ENCODE measurements around the gene CACHD1.
"Not testable (repeated sequence)": the region's sequence is repeated elsewhere in the genome, so short reads cannot be mapped to it uniquely, and the experiment has no call there.

CACHD1 gene

DNA sequence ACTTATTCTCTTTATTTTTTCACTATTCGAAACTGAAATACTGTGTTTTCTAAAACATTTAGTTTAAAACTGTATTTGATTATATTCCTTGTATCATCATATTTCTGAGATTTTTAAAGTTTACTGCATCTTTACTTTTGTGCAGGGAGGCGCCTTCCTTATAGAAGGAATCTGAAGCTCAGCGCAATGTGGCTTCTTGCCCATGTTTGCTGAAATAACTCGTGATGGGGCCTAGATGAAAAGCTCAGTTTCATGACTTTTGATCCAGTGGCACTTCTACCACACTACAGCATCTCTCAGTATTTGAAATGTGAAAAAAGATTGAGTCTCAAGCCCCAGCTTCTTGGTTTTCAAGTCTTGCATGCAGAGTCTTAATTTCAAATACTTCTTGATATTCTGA, 28.4 kb downstream of the CACHD1 start:
- DNase-seq, result no peak

DNA sequence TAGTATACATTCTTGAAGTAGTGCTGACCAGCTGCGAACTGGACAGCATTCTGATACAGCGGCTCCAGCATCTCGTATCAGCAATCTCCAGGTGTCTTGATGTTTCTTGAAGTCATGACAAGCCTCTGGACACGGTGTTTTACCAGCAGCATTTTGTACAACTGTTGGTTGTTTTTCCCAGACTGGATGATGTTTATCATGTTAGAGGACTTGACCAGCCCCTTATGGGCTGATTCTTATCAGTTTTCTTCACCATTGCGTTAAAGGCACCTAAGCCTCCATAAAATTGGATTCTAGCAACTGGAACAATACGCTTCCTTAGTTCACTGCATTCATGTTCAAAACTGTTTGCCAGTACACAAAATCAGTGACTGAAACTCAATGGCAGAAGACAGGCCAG, 29.1 kb downstream of the CACHD1 start:
- no peak for DNase-seq

DNA sequence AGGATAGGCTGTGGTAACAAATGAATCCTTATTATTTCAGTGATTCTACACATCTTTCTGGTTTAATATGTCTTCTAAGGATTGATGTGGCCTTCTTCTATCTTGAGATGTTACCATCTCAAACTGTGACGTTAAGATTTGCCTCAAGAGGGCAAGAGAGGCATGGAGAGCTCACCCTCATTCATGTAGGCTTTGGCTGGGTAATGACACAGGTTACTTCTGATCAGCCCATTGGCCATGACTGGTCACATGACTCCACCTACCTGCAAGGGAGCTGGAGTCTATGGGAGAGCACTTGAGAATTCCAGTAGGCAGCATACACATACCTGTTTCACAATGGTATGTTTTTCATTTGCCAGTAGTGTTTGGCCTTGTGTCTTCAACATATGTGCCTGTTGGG, 30.0 kb downstream of the CACHD1 start:
- no peak for DNase-seq

DNA sequence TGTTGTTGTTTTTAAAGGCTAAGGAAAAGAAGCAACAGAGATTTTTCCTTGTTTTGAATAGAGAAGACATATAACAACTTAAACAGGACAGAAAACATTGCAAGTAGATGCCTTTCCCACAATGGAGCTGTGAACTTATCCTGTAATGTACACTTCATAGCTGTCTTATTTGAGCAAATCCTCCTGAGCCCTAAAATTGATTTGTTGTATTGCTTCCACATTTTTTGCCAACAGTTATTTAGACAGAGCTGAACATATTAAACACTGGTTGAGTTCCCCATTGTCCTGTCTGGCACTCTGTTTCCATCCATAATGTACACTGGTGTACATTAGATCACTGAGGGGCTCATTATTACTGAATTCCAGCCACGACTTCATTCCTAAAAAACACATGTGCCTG, 32.2 kb downstream of the CACHD1 start:
- no peak for DNase-seq

DNA sequence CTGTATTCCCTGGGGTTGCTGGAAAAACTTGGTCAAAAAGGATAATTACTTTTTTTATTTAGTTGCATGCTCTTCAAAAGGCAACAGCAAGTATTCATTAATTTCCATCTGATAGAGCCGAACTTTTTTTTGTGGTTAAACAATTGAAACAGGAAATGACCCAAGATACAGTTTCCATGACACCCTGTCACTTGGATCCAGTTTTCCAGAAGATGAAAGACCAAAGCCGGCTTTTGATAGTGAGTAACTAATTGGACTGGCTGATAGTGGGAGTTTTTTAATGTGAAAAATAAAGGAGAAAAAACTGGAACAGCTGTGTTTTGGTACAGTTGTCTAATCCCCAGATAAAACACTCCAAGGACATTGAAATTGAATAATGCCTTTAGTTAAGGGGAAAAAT, 33.0 kb downstream of the CACHD1 start:
- DNase-seq, result no peak

DNA sequence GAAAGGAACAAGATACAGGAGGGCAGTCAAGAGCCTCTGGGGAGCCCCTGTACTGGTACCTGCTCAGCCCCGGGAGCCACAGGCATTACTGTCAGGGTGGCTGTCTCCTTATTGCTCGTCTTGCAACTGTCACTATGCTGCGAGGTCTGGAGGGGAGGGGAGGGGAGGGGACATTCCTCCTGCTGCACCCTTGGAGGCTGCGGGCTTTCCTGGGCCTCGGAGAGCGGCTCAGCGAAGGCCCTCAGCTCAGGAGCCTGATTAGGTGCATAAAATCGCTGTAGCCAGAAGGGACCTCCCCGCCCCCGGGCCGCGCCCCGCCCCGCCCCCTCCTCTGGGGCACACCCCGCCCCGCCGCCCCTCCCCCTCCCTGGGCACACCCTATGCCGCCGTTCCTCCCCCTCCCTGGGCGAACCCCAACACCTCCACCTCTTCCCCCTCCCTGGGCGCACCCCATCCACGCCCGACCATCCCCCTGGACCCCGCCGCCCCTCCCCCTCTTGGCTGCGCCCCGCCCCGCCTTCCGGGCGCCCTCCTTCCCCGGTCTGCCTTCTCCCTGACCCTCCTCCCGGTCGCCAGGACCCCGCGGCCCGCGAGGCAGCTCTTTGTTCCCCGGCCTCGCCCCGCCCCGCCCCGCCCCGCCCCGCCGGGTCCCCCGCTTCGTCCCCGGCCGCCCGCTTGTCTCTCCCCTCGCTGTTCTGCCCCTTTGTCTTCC, 35.5 kb downstream of the CACHD1 start:
- no peak for DNase-seq

DNA sequence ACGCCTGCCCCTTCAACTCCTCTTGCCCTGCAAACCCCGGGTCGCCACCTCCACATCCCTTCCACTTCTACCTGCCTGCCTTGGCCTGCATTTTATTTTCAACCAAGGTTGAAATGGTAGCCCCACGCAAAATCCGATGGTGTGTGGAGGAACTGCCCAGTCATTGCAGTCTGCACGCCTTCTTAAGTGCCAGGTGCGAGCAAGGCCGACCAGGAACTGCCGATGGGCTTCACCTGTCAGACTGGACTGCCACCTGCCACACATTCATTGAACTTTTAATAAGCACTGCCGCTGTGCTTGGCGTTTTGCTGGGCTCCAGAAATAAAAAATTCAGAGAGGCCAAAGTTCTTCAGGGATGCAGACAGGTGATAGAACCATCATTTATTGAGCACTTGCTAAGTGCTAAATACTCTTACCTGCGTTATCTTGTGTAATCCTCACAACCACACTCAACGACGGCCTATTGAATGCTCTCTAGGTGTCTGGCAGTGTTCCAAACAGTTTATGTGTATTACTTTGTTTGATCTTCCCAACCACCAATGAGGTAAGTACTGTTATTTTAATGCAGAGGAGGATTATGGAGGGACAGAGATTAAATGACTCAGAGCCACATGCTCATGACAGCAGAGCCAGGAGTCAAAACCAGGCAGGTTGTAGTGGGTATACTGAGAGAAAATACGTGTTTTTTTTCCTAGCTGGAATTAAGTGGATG, 36.2 kb downstream of the CACHD1 start:
- peak; percentile 86 for DNase-seq

DNA sequence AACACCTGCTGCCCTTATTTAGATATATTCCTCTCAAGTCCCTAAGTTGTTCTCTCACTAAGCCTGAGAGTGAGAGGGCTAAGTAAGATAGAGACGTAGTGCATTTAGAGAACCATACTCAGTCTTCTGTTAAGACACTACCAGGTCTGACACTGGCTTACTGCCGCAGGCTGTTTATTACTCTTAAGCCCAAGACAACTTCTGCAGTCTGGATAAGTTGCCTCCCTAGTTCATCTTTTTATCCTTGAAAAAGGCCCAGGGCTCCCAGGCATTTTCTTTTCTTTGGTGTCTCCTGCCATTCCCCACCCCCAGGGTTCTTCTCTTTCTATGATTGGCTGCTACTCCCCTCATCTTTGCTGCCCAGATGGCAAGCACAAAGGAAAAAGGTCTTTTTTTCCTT, 38.7 kb downstream of the CACHD1 start:
- no peak for DNase-seq

DNA sequence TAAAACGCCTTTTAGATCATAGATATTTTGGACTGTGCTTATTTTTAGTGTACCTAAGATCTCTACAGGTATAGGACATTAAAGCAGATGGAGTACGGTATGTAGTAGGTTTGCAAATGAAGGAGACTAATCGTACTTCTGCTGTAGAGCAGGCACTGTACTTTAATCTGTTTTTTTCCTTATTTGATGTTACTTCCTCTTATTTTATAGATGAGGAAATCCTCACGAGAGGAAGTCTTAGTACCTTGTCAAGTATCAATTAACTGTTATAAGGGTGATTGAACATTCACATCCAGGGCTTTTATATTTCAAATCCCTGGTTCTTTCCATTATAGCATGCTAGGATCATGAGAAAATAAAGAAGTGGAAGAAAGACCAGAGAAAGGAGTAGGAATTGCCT, 41.1 kb downstream of the CACHD1 start:
- DNase-seq, result no peak

DNA sequence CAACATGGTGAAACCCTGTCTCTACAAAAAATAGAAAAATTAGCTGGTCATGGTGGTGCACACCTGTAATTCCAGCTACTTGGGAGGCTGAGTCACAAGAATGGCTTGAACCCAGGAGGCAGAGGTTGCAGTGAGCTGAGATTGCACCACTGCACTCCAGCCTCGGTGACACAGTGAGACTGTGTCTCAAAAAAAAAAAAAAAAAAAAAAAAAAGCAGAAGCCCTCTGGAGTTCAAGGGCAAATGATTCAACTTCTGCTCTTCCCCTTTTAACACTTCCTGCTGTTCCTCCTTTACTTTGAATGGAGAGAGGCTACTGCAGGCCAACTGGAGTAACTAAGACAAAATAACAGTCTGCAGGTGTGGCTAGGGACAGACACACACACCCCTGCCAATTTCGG, 42.3 kb downstream of the CACHD1 start:
- DNase-seq, result not testable (repeated sequence)

DNA sequence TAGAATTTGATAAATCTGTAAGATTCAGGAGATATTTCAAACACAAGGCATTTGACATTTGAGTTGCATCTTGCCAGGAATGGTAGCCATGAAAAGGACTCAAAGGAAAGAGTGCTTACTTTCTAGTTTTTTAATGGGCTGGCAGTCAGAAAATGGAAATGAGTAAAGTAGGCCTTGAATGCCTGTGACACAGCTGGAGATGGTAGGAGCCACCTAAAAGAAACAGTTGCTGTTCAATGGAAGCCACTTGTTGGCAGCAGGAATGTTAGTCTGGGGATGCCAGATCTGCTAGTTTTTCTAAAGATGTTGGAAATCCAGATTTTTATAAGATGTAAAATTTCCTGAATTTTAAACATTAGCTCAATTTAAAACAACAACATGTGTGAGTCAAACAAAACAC, 43.6 kb downstream of the CACHD1 start:
- no peak for DNase-seq

DNA sequence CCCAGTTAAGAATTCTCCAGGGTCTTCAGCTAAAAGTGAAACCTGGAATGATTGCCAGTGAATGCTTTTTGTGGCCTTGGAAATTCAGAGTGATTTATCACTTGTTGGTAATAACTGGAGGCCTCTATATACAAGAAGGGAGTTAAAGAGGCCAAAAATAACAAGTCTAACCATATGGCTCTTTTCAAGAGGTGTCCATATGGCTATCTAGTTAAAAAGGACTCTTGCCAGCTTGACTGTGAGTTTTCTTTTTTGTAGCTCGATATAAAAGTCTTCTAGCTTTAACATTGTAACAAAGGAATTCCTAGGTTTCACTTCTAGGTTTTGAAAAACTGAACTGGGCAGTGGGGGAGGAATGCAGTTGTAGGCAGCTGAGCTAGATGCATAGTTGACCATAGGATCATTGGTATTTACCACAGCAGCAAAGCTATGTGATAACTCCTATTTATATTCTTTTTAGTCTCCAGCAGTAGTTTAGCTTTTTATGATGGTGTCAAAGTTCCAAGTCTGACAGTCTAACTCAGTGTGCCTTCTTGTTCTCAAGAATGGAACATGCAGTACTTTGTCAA, 44.4 kb downstream of the CACHD1 start:
- no peak for DNase-seq

DNA sequence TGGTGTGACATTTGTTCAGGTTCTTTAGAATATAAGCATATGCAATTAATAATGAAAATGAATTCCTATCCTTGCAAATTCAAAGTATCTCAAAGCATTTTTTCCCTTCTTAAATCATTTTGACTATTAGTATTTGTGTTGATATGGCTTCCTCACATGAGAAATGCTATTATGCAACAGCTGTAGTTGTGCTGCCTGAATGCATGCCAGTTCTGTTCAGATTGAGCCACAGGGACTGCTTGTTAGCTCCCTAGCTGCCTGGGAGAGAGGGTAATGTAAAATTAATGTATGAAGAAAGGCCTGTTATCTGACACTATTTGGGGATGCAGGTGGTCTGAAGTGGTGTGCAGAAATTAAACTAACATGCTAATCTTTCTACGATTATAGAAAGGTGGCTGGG, 45.5 kb downstream of the CACHD1 start:
- DNase-seq, result no peak

DNA sequence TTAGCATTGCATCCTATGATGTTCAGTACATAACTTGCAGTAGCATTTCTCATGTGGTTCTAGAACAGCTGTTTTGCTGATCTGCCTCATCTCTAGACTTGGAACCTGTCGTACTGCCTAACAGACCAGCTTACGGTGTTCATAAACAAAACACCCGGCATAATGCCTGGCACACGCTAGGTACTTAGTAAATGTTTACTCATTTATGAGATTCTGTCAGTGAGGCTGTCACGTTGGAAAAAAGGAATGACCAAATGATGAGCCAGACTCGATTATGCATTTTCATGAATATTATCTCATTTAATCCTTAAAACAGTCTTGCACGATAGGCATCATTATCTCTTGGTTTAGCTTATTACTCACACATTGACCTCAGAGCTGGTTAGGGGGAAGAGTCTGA, 46.4 kb downstream of the CACHD1 start:
- no peak for DNase-seq

DNA sequence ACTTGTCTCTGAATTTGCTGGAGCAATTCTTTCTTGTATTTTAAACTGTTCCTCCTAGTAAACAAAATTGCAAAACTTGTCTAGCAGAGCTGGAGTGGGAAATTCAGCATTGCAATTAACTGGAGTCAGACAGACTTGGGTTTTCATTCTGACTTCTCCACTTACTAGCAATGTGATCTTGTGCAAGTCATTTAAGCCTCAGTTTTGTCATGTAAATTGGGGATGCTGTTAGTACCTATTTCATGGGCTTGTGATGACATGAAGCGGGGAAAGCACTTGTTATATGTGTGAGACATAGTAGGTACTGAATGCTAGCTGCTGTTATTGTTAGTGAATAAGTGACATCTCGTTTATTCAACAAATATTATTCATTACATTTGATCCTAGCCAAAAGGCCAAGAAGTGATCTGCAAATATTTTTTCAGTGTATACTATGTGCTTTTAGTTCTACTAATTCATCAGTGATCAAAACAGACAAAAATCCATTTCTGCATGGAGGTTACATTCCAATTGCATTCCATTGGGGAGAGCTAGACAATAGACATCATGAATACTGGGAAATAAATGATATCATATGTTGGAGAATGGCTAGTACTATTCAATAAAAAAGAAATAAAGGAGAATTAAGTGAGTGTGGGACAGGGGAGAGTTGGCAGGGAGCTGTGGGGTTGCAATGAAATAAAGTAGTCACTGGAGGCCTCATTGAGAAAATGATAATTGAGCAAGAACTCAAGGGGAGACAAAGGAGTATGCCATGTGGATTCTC, 47.1 kb downstream of the CACHD1 start:
- DNase-seq, result no peak

DNA sequence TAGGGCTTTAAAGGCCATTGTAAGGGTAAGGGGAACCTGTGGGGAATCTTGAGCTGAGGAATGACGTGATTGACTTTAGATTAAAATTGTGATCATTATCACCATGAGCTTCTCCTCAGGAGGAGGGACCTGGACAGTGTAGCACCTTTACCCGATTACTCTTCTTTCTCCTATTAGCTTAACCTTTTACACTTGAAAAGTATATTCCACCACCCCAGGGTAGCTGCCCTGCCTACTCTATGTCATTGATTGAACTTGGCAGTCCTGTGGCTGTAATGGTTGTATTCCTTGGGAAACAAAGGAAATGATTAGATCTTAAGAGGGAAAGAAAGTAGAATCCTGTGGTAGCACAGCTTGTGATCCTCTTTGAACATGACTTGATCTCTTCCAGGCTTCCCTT, 47.7 kb downstream of the CACHD1 start:
- no peak for DNase-seq

DNA sequence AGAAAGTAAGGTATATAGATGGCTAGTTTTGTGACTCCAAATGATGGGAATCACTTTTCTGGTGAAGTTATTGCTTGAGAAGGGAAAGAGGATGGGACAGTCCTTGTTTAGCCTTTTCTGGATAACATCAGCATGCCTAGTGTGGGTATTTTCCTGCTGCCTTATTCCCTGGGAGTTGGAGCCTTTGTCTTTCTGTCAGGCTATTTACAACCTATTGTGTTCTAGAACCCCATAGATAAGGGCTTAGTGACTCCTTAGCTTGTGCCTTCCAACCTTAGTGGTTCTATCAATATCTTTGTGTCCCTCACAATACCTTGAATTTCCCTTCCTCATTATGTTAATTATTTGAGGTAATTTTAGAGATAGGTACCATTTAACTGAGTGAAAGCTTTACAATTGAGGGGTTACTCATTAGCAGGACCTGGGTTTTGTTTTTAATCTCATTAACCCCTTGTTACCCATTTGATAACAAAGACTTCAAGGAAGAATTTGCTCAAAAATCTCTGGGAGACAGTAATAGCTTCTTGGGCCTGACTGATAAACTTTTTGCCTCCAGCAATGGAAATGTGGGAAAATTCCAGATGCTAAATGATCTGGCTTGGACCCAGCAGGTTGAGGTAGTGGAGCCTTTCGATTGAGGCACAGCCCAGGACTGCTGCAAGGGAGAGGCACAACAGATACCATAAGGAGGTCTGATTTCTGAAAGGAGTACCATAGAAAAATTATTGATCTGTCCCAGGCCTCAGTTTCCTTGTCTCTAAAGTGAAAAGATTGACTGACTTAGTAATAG, 49.0 kb downstream of the CACHD1 start:
- no peak for DNase-seq

DNA sequence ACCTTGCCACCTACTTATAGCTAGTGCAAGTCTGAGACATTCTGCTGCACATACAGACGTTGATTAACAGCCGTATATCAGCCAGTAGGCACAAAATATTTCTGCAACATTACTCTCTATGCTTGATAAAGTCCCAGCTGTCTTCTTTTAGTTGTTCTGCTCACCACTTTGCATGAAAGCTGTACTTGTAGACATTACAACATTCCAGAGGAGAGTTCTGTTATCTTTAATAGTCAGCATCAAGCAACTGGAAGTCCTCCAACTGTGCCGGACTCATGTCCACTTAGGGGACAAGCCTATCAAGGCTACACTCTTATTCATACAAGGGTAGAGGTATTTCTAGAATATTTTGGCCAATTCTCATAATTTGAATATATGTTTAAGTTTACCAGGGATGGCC, 50.0 kb downstream of the CACHD1 start:
- DNase-seq, result no peak

DNA sequence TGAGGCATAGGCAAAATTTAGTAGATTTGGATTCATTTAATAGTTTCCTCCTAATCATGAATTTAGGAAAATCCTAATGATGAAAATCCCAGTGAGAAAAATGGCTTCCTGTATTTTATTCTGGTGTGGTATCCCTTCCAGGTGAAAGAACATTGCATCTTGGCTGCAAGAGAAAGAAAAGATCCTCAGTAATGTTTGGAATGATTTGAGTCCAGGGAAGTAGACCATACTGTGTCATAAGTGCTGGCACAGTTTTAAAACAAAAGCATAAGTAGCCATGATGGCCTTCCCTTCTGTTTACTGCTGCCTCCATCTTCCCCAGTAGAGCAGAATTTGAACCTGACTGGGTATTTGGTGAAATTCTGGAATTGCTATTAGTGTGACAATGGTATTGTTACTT, 52.8 kb downstream of the CACHD1 start:
- no peak for DNase-seq

DNA sequence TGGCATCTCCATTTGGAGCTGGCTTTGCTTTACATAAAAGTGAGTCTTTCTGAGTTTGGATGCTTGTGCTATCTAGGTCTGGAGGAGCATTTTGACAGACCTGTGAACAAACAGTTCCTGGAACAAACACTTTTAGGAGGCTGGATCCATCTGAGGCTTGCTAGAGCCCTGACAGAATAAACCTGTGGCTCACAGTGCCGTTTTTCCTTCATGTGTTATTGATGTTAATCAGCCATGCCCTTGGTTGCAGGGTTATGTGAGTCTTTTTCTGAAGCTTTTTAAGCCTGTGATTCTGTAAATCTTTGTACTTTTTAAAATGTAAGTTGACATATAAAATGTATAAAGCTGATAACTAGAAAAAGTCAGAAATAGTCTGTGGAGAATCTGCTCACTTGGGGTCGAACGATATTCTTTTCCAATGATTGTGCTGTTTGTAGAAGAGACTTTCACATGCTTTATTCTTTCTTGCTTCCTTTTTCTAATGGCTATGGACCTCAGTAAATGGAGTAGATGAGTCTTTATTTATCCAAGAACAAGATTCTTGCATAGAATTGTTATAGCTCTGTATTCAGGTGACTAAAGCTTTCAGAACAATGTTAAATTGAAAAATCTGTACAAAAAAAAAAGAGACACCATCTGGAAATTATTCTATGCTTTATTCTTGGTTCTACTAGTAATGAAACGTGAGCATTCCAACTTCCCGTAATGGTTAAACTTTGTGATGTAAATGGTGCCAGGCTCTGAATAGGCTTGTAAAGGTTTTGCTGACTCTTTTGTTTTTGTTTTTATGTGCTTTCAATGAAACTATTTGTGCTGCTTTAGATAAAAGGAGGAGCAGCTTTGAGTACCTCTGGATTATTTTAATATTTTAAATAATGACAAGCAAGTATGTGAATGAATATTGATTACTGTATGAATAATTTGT, 53.7 kb downstream of the CACHD1 start:
- DNase-seq, result no peak

DNA sequence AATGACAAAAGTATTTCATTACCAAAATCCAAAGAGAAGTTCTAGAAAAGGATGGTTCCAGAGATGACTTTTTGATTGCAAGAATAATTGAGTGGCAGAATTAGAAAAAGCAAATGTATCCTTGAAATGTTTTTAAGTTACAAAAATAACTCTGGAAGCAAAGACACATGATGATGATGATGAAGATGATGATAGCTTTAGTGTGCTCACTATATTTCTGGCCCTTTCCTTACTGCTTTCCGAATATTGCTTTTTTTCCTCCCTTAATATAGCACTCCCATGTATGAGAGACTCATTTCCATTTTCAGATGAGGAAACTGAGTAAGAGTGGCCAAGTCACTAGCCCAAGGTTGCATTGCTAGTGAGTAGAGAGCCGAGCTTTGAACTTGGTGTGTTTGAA, 54.7 kb downstream of the CACHD1 start:
- DNase-seq, result no peak
